ENCODE results near the gene MFSD12. TPM values are rescaled to one million over a fixed set of nuclear protein-coding genes. Genes with fewer than 3 reads are reported as not detected.

MFSD12 gene
- total and polyA plus RNA-seq, 2 experiments from 2014 or later, result 35.3 to 91.1 TPM

DNA sequence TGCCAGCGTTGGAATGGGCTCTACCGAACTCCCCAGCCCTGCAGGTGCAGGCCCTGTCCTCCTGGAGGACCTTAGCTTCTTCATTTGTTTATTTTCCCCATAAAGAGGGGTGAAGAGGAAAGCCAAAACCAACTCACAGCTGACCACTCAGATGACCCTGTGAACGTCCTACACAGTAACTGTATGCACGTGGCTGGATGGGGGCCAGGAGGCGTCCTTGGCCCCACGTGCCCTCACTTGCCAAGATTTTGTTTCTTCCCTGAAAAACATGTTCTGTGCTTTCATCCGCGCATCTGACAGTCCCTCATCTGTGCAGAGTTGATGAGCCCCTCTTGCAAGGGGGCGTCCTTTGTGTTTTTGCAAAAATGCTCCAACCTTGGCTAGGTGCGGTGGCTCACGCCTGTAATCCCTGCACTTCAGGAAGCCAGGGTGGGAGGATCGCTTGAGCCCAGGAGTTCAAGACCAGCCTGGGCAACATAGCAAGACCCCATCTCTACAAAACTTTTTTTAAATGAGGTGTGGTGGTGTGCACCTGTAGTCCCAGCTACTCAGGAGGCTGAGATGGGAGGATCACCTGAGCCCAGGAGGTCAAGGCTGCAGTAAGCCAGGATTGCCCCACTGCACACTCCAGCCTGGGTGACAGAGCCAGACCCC, 23.7 kb downstream of the MFSD12 start:
- Mint-ChIP-seq H3K4me3 (no peak overlapping the region), H3K27ac (no peak overlapping the region), H3K9me3 (no peaks in the 10 kb centered on the region), H3K4me1 (peaks cover 6% of the 10 kb centered on the region; the same call in 2 of the 3 replicates), H3K36me3 (ENCODE audit: low read depth) (peaks cover 30% of the 10 kb centered on the region), H3K27me3 (ENCODE audit: insufficient read depth, low read depth, poor library complexity) (peaks cover 17% of the 10 kb centered on the region)
- no peak for ATAC-seq
- H3K4me1 ChIP-seq (ENCODE audit: insufficient read depth), result no peaks in the 10 kb centered on the region
- H3K36me3 ChIP-seq (ENCODE audit: insufficient read depth), result no peaks in the 10 kb centered on the region
- no peak overlapping the region for H3K4me2 ChIP-seq
- TF ChIP-seq, protein P1, sequence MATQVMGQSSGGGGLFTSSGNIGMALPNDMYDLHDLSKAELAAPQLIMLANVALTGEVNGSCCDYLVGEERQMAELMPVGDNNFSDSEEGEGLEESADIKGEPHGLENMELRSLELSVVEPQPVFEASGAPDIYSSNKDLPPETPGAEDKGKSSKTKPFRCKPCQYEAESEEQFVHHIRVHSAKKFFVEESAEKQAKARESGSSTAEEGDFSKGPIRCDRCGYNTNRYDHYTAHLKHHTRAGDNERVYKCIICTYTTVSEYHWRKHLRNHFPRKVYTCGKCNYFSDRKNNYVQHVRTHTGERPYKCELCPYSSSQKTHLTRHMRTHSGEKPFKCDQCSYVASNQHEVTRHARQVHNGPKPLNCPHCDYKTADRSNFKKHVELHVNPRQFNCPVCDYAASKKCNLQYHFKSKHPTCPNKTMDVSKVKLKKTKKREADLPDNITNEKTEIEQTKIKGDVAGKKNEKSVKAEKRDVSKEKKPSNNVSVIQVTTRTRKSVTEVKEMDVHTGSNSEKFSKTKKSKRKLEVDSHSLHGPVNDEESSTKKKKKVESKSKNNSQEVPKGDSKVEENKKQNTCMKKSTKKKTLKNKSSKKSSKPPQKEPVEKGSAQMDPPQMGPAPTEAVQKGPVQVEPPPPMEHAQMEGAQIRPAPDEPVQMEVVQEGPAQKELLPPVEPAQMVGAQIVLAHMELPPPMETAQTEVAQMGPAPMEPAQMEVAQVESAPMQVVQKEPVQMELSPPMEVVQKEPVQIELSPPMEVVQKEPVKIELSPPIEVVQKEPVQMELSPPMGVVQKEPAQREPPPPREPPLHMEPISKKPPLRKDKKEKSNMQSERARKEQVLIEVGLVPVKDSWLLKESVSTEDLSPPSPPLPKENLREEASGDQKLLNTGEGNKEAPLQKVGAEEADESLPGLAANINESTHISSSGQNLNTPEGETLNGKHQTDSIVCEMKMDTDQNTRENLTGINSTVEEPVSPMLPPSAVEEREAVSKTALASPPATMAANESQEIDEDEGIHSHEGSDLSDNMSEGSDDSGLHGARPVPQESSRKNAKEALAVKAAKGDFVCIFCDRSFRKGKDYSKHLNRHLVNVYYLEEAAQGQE (IDR thresholded peaks at IDR 0.05; ENCODE audit: unreplicated experiment), result no peak
- no peak for TF ChIP-seq POLR2AphosphoS5 (IDR thresholded peaks at IDR 0.05; ENCODE audit: low read depth)
- no peak for TF ChIP-seq NANOG (IDR thresholded peaks at IDR 0.05; ENCODE audit: borderline replicate concordance)
- TF ChIP-seq, protein P2, sequence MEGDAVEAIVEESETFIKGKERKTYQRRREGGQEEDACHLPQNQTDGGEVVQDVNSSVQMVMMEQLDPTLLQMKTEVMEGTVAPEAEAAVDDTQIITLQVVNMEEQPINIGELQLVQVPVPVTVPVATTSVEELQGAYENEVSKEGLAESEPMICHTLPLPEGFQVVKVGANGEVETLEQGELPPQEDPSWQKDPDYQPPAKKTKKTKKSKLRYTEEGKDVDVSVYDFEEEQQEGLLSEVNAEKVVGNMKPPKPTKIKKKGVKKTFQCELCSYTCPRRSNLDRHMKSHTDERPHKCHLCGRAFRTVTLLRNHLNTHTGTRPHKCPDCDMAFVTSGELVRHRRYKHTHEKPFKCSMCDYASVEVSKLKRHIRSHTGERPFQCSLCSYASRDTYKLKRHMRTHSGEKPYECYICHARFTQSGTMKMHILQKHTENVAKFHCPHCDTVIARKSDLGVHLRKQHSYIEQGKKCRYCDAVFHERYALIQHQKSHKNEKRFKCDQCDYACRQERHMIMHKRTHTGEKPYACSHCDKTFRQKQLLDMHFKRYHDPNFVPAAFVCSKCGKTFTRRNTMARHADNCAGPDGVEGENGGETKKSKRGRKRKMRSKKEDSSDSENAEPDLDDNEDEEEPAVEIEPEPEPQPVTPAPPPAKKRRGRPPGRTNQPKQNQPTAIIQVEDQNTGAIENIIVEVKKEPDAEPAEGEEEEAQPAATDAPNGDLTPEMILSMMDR (conservative IDR thresholded peaks at IDR 0.05; ENCODE audit: low read depth in 2 of 2), result no peak
- TF ChIP-seq, protein P3, sequence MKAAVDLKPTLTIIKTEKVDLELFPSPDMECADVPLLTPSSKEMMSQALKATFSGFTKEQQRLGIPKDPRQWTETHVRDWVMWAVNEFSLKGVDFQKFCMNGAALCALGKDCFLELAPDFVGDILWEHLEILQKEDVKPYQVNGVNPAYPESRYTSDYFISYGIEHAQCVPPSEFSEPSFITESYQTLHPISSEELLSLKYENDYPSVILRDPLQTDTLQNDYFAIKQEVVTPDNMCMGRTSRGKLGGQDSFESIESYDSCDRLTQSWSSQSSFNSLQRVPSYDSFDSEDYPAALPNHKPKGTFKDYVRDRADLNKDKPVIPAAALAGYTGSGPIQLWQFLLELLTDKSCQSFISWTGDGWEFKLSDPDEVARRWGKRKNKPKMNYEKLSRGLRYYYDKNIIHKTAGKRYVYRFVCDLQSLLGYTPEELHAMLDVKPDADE (IDR thresholded peaks at IDR 0.05), result no peak
- H3K27me3 ChIP-seq (ENCODE audit: insufficient read depth), result no peaks in the 10 kb centered on the region
- H3K79me2 ChIP-seq (replicated peaks; ENCODE audit: insufficient read depth), result no peaks in the 10 kb centered on the region
- H3K9me2 ChIP-seq (ENCODE audit: insufficient read depth), result no peaks in the 10 kb centered on the region
- H2AFZ ChIP-seq, result no peak overlapping the region
- H4K20me1 ChIP-seq (replicated peaks; ENCODE audit: insufficient read depth), result no peaks in the 10 kb centered on the region; the same call in 1 of the 2 replicates
- no peak overlapping the region for H3K4me3 ChIP-seq
- H3K27ac ChIP-seq (ENCODE audit: low read depth), result no peak overlapping the region
- DNase-seq (ENCODE audit: low spot score), result no peak
- H3F3A ChIP-seq (replicated peaks; ENCODE audit: low read depth), result no peaks in the 10 kb centered on the region

DNA sequence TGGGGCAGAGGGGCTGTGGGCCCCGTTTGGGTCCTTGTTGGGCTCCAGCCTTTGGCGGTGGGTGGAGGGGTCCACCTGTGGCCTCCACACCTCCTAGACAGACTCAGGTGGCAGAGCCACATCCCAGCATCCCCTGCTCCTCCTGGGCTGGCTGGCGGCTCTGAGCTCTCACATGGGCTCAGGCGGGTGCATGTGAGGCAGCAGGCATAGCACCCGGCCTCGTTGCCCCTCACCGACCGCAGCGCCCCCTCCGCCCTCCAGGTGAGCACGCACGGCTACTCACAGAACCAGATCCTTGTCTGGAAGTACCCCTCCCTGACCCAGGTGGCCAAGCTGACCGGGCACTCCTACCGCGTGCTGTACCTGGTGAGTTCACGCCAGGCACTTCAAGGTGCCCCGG, 24.4 kb downstream of the MFSD12 start:
- TF ChIP-seq, protein P3 (IDR thresholded peaks at IDR 0.05), result no peak
- no peak for TF ChIP-seq ZNF331 (CRISPR knock-in tag; IDR thresholded peaks at IDR 0.05; ENCODE audit: low read depth)
- Histone ChIP-seq H3F3A (replicated peaks; ENCODE audit: low read depth) (no peaks in the 10 kb centered on the region), H3K4me3 (no peak overlapping the region), H3K27me3 (ENCODE audit: insufficient read depth) (no peaks in the 10 kb centered on the region), H2AFZ (no peak overlapping the region), H3K36me3 (ENCODE audit: insufficient read depth) (no peaks in the 10 kb centered on the region), H3K4me2 (no peak overlapping the region), H3K4me1 (ENCODE audit: insufficient read depth) (no peaks in the 10 kb centered on the region), H3K27ac (ENCODE audit: low read depth) (no peak overlapping the region), H3K9me2 (ENCODE audit: insufficient read depth) (no peaks in the 10 kb centered on the region), H3K79me2 (replicated peaks; ENCODE audit: insufficient read depth) (no peaks in the 10 kb centered on the region), H4K20me1 (replicated peaks; ENCODE audit: insufficient read depth) (no peaks in the 10 kb centered on the region; the same call in 1 of the 2 replicates)
- H3K9me3 Mint-ChIP-seq, result no peaks in the 10 kb centered on the region
- H3K27ac Mint-ChIP-seq, result no peak overlapping the region
- peaks cover 27% of the 10 kb centered on the region for H3K36me3 Mint-ChIP-seq (ENCODE audit: low read depth)
- no peak for ATAC-seq
- no peak for DNase-seq (ENCODE audit: low spot score)
- H3K4me1 Mint-ChIP-seq, result no peaks in the 10 kb centered on the region
- peaks cover 16% of the 10 kb centered on the region for H3K27me3 Mint-ChIP-seq (ENCODE audit: insufficient read depth, low read depth, poor library complexity)
- H3K4me3 Mint-ChIP-seq, result no peak overlapping the region

Data from GM23338 (cell line).